ENCODE data around the gene NOP53.
"Not testable (repeated sequence)": the region's sequence is repeated elsewhere in the genome, so short reads cannot be mapped to it uniquely, and the experiment has no call there.

The NOP53 gene

DNA sequence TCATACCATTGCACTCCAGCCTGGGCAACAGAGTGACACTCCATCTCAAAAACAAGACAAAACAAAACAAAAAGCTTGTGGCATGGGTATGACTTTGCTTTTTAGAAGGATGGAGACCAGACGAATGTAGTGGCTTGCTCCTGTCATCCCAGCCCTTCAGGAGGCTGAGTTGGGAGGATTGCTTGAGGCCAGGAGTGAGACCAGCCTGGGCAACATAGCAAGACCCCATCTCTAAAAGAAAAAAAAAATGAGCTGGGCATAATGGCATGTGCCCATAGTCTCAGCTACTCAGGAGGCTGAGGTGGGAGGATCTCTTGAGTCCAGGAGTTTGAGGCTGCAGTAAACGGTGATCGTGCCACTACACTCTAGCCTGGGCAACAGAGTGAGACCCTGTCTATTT, 16.8 kb downstream of the NOP53 start:
- DNase-seq, result no peak
- Histone ChIP-seq H3K4me1 (no peaks in the 10 kb centered on the region), H3K36me3 (peaks cover 19% of the 10 kb centered on the region), H3K9me3 (no peaks in the 10 kb centered on the region), H3K4me3 (ENCODE audit: low read depth, low read length) (no peak overlapping the region), H3K27me3 (no peaks in the 10 kb centered on the region)
- TF ChIP-seq, protein P1, sequence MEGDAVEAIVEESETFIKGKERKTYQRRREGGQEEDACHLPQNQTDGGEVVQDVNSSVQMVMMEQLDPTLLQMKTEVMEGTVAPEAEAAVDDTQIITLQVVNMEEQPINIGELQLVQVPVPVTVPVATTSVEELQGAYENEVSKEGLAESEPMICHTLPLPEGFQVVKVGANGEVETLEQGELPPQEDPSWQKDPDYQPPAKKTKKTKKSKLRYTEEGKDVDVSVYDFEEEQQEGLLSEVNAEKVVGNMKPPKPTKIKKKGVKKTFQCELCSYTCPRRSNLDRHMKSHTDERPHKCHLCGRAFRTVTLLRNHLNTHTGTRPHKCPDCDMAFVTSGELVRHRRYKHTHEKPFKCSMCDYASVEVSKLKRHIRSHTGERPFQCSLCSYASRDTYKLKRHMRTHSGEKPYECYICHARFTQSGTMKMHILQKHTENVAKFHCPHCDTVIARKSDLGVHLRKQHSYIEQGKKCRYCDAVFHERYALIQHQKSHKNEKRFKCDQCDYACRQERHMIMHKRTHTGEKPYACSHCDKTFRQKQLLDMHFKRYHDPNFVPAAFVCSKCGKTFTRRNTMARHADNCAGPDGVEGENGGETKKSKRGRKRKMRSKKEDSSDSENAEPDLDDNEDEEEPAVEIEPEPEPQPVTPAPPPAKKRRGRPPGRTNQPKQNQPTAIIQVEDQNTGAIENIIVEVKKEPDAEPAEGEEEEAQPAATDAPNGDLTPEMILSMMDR (IDR thresholded peaks at IDR 0.05; ENCODE audit: low read depth, low read length), result no peak

DNA sequence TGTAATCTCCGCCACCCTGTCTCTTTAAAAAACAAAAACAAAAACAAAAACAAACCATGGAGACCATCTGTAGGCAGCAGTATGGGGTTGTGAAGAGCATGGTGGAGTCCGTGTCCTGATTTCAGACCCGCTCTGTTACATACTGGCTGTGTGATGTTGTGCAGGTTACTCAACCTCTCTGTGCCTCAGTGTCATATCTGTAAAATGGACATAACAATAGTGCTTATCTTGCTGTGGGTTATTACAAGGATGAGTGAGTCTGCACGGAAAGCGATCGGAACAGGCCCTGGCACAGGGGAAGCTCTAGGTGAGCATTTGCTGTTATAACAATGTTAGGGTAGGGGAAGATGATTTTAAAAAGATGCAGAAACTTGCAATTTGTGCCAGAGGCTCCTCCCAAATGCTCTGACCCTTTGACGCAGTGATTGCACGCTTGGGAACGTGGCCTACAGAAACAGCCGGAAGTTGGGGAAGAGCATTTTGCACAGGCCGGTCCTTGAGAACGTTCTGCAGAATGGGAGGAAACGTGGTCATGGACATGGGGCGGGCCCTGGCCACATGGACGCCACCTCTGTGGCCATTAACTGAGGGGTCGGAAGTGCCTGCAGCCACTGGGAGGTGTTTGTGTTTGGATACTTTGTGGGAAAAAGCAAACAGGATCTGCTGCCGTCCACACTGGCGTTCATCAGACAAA, 17.4 kb downstream of the NOP53 start:
- H3K4me3 ChIP-seq (ENCODE audit: low read depth, low read length), result no peak overlapping the region
- H3K9me3 ChIP-seq, result no peaks in the 10 kb centered on the region
- H3K36me3 ChIP-seq, result peaks cover 13% of the 10 kb centered on the region
- TF ChIP-seq, protein P1 (IDR thresholded peaks at IDR 0.05; ENCODE audit: low read depth, low read length), result no peak
- no peaks in the 10 kb centered on the region for H3K27me3 ChIP-seq
- no peaks in the 10 kb centered on the region for H3K4me1 ChIP-seq
- no peak for DNase-seq

- H3K4me3 ChIP-seq (ENCODE audit: low read depth, low read length); H3K27me3 ChIP-seq; H3K9me3 ChIP-seq: not testable (repeated sequence)
Observed at GRCh38 chr19:47764705-47765104, 19.4 kb downstream of the NOP53 start.

DNA sequence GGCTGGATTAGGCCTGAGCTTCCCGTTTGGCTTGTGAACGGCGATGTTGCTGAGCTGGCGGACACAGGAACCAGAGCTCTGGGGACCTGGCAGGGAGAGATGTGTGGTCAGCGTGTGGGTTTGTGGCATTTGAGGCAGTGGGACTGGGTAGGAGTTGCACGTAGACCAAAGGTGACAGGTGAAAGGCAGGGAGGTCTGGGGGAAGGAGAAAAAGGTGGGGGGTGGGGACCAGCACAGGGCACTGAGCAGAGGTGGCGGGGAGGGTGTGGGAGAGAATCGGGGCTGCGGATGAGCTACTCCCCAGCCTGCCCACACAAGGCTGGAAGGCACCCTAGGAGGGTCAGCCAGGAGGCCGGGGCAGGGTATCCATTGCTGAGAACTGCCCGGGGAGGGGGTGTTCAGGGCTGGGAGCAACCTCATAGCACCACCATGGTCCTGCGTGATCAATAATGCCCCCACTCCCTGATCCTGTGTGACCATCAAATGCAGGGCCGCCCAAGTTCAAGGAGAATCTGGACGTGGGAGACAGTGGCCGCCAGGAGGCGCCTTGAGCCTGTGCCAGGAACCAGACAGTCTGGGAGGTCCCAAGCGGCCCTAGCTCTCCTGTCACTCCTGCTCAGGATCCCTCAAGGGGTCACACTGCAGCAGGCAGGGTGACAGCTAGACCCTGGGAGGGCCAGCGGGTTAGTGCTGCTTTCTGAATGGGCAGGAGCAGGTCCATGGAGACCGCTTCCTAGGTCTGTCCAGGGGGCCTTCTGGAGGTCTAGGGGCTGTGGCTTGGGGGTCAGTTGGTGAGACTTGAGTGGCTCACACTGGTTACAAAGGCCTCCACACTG, 20.4 kb downstream of the NOP53 start:
- no peaks in the 10 kb centered on the region for H3K4me1 ChIP-seq
- no peaks in the 10 kb centered on the region for H3K27me3 ChIP-seq
- no peaks in the 10 kb centered on the region for H3K9me3 ChIP-seq
- DNase-seq, result peak; percentile 88
- H3K36me3 ChIP-seq, result no peaks in the 10 kb centered on the region
- no peak overlapping the region for H3K4me3 ChIP-seq (ENCODE audit: low read depth, low read length)
- TF ChIP-seq, protein P1 (IDR thresholded peaks at IDR 0.05; ENCODE audit: low read depth, low read length), result peak; percentile 93

More at GRCh38 chr19:47764705-47765104, 19.4 kb downstream of the NOP53 start:
- H3K4me1 ChIP-seq, DNase-seq, H3K36me3 ChIP-seq: not testable (repeated sequence)

GRCh38 chr19:47766359-47766620, 20.9 kb downstream of the NOP53 start:
- TF ChIP-seq, protein P1 (IDR thresholded peaks at IDR 0.05; ENCODE audit: low read depth, low read length), result no peak
- Histone ChIP-seq H3K27me3 (no peaks in the 10 kb centered on the region), H3K4me3 (ENCODE audit: low read depth, low read length) (no peak overlapping the region), H3K36me3 (no peaks in the 10 kb centered on the region), H3K9me3 (no peaks in the 10 kb centered on the region), H3K4me1 (no peaks in the 10 kb centered on the region)
- no peak for DNase-seq

DNA sequence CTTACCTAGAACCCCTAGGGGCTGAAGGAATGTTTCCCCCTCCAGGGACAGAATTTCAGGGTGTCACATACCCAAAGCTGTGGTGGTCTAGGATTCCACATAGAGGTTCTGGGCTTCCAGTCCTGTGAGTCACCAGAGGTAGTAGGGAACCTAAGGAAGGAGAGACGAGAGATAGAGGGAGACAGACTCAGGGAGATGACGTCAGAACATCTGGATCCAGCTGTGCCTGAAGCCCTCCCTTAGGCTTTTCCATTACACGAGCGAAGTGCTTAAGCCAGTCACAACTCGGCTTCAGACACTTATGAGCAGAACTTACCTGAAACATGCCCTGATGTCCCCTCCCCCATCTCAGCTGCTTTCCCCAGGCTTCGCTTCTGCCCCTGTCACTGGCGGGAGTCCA, 21.3 kb downstream of the NOP53 start:
- DNase-seq, result no peak
- Histone ChIP-seq H3K4me3 (ENCODE audit: low read depth, low read length) (no peak overlapping the region), H3K36me3 (no peaks in the 10 kb centered on the region), H3K27me3 (no peaks in the 10 kb centered on the region), H3K4me1 (no peaks in the 10 kb centered on the region), H3K9me3 (no peaks in the 10 kb centered on the region)
- TF ChIP-seq, protein P1 (IDR thresholded peaks at IDR 0.05; ENCODE audit: low read depth, low read length), result no peak
